Measurements from ENCODE around the gene IKBKE.

DNA sequence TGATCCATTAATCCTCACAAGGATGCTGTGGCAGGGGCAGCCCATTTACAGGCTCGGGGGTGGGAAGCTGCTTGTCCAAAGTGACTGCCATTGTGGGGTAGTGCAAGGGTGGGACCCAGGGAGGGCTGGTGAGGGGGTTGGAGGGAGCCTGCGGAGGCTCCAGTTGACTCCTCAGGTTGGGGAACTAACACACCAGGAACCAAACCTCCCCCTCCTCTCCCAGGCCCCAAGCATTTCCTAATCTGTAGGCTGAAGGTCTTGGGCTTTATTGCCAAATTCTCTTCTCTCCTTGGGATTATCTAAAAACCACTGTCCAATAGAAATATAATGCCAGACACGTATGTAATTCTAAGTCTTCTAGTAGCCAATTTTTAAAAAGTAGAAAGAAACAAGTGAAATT lies 18.2 kb downstream of the IKBKE start:
- TF ChIP-seq, protein P1, sequence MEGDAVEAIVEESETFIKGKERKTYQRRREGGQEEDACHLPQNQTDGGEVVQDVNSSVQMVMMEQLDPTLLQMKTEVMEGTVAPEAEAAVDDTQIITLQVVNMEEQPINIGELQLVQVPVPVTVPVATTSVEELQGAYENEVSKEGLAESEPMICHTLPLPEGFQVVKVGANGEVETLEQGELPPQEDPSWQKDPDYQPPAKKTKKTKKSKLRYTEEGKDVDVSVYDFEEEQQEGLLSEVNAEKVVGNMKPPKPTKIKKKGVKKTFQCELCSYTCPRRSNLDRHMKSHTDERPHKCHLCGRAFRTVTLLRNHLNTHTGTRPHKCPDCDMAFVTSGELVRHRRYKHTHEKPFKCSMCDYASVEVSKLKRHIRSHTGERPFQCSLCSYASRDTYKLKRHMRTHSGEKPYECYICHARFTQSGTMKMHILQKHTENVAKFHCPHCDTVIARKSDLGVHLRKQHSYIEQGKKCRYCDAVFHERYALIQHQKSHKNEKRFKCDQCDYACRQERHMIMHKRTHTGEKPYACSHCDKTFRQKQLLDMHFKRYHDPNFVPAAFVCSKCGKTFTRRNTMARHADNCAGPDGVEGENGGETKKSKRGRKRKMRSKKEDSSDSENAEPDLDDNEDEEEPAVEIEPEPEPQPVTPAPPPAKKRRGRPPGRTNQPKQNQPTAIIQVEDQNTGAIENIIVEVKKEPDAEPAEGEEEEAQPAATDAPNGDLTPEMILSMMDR (IDR thresholded peaks at IDR 0.05), result no peak
- no peak for TF ChIP-seq POLR2AphosphoS5 (IDR thresholded peaks at IDR 0.05)

Data from transverse colon (tissue), 4 donors.